Hematopoietic multipotent progenitor cell treated with erythropoietin and hydrocortisone succinate and interleukin-3 and kit ligand, for 17 days (in vitro differentiated cells): ENCODE data around the gene ZBED1.
A peak's percentile ranks its signal among the peaks of the same experiment; 100 is the strongest.
"Not testable (repeated sequence)": the region's sequence is repeated elsewhere in the genome, so short reads cannot be mapped to it uniquely, and the experiment has no call there.

Experiments
- DNase-seq: peaks from one replicate; pipeline ENCODE4 v3.0.0-alpha.2; 2015; ENCODE audit warnings: low spot score

ZBED1 gene

DNA sequence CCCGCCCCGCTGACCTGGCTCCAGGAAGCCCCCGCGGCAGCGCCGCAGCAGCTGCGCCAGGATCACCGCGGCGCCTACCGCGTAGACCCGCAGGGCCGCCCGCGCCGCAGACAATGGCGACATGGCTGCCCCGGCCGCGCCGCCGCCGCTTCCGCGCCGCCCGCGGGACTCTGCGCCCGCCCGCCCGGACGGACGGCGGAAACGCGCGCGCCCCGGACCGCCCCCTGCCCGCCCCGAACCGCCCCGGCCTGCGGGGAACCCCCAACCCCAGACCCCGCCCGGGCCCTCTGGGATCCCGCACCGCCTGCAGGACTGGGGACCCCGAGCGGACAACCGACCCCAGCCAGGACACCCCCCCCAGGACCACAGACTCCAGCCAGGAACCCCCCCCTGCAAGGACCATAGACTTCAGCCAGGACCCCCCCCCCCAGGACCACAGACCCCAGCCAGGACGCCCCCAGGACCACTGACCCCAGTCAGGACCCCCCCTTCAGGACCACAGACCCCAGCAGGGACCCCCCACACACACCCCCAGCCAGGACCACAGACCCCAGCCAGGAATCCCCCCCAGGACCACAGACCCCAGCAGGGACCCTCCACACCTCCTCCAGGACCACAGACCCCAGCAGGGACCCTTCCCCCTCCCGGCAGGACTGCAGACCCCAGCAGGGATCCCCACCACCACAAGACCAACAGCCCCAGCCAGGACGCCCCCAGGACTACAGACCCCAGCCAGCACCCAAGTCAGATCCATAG, at the start of gene ZBED1, which contains the start of gene DHRSX:
TSS of gene ZBED1 (minus strand) at position 174 of the 756 bp plus-strand sequence. CDS start 10,257 bp downstream, outside the sequence.
TSS of gene DHRSX (minus strand) at position 174 of the 756 bp plus-strand sequence. CDS start at position 123, 51 bp downstream.
- no peak for DNase-seq

DNA sequence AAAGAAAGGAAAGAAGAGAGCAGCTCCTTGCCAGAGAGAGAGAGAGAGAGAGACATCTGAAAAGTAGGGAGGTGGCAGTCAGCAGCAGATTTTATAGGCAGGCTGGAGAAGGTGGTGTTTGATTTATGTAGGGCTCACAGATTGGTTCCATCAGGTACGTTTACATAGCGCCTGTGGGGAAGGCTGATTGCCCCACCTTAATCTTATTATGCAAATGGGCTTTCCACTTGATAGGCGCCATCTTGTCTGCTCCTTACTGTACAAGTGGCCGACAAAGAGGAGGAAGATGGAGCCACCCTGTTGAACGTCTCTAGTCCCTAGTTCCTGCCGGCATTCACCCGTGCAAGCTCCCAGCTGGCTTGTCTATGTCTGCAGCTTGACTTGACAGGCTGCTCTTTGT, 49.1 kb upstream of the ZBED1 start:
- no peak for DNase-seq

GRCh38 chrX:2548711-2549423, 48.1 kb upstream of the ZBED1 start:
- no peak for DNase-seq

GRCh38 chrX:2547736-2548135, 47.0 kb upstream of the ZBED1 start:
- DNase-seq = no peak

DNA sequence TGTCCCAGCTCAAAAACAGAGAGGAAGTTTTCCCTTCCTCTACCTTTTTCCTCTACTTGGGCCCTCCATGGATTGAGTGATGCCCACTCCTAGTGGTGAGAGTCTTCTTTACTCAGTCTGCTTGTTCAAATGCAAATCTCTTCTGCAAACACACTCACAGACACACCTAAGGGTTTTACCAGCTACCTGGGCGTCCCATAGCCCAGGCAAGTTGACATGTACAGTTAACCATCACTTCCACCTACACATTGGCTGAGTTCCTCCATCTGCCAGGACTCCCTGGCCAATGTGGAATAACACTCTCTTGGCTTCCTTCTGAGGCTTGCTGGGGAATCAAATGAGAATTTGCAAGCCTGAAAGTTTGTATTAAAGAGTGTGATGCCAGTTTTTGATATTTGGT, 45.7 kb upstream of the ZBED1 start:
- DNase-seq = no peak

DNA sequence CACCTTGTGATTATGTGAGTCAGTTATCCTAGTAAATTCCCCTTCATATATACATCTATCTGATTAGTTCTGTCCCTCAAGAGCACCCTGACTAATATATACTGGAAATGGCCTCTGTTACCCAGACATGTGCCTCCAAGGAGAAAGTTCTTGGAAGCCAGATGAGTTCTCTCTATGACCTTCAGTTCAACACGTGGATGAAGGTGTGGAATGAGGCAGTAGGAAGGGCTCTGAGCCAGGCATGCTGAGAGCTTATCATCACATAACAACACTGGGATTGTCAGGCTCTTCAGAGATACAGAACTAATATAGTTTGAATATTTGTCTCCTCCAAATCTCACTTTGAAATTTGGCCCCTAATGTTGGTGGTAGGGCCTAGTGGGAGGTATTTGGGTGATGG, 44.4 kb upstream of the ZBED1 start:
- no peak for DNase-seq

- peak; percentile 8 for DNase-seq
Measured at GRCh38 chrX:2542826-2543521, 42.2 kb upstream of the ZBED1 start.

DNA sequence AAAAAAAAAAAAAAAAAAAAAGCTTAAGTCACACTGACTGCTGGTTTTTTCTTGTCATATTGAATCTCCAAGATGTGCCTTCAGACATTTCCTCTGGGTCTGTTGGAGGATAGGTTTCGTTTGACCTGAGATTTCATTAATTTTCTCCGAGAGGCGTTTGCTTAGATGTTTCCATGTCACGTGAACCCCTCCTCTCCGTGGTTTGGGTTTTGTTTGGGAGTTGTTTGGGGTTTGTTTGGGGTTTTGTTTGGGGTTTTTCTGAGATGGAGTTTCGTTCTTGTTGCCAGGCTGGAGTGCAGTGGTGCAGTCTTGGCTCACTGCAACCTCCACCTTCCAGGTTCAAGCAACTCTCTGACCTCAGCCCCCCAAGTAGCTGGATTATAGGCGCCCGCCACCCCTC, 40.8 kb upstream of the ZBED1 start:
- no peak for DNase-seq

GRCh38 chrX:2540426-2540947, 39.7 kb upstream of the ZBED1 start:
- DNase-seq = no peak

DNA sequence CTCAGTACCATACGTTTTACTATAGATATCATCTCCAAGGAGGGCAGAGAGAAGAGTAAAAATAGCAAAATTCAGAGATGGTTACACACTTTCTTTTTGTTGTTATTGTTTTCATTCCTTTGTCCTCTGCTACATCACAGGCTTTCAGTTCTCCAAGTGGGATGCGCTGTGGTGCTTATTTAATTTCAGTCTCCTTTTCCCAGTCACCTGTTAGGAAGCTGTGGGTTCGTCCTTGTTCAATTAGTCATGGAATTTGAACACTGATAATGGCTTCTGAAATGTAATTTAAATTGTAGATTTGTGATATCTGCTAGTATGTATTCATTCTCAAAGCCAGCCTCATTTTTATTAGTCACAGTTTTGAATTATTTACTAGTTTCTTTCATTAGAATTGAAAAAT, 38.8 kb upstream of the ZBED1 start:
- DNase-seq = no peak

GRCh38 chrX:2538031-2538757, 37.4 kb upstream of the ZBED1 start:
- no peak for DNase-seq

DNA sequence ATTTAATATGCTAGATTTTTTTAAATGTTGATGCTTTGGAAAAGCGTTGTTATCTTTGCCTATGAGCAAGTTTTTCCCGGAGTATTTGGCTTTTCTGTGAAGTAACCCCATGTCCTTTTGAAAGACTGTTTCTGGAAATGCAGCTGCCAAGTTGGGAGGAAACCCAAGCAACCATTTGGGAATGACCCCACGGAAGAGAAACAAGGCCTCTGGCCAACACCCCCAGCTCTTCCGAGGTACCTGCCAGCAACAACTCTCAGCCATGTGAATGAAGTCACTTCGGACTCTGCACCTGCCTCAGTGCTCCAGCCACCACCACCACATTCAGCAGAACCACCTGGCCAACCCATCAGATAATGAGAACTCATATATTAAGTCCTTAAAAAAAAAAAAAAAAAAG, 36.2 kb upstream of the ZBED1 start:
- no peak for DNase-seq

- no peak for DNase-seq
Measured at GRCh38 chrX:2536141-2536540, 35.4 kb upstream of the ZBED1 start.

GRCh38 chrX:2534261-2535021, 33.7 kb upstream of the ZBED1 start:
- not testable (repeated sequence) for DNase-seq

DNA sequence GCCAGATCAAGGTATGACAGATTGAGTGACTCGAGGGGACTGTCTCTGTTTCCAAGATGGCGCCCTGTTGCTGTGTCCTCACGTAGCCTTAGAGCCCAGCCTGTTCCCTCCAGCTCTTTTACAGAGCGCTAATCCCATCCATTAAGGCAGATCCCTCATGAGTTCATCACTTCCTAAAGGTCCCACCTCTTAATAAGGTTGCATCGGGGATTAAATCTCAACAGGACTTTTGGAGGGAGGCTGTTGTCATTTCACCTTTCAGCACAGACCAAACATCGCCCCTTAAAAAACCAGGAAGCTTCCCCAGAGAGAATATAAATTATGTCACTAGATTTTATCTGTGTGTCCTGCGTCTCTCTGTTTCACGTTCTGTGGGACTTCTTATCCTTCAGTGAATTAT, 32.6 kb upstream of the ZBED1 start:
- DNase-seq = no peak

- DNase-seq = no peak
Measured at GRCh38 chrX:2526390-2526789, 25.6 kb upstream of the ZBED1 start.

DNA sequence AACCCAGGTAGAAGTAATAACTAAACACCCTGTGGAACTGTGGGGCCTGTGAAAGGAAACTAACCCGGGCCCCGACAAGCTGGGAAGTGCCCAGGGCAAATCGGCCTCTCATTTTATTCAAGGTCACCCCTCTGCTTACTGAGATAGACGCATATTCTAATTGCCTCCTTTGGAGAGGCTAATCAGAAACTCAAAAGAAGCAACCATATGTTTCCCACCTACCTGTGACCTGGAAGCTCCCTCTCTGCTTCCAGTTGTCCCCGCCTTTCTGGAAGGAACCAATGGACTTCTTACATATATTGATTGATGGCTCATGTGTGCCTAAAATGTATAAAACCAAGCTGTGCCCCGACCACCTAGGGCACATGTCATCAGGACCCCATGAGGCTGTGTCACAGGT, 23.1 kb upstream of the ZBED1 start:
- no peak for DNase-seq

GRCh38 chrX:2521927-2522386, 21.2 kb upstream of the ZBED1 start:
- no peak for DNase-seq

DNA sequence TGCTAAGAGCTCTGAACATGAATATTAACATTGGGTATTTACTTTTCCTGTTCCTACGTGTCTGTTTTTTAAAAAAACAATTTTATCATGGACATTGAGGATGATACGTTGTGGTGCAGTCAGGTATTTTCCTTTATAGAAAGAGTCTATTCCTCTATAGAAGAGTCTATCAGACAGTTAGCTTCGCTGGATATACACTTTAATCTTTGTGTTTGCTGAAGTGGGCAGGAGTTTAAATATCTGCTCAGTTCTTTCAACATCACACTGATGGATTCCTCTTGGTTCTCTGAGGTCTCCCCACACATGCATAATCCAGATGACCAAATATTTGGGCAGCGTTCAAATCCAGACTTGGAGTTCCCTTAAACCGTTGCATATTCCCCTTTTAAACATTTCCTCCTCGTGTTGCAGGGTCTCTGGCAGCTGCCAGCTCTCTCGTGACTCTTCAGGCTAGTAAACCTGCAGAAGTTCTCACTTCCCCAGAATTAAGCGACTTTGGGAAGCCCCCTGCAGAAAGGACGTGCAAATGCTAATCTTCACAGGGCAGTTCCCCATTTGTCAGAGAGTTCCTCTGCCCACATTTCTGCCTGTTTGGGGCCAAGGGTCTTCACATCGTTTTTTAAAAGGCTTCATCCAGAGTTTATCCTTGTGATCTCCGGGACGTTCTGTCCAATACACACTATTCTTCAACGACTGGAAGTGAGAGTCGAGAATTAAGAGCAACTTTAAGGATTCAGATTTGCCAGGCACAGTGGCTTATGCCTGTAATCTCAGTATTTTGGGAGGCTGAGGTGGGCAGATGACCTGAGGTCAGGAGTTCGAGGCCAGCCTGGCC, 20.5 kb upstream of the ZBED1 start:
- no peak for DNase-seq

GRCh38 chrX:2520539-2520938, 19.8 kb upstream of the ZBED1 start:
- DNase-seq = no peak
